Fibroblast of skin of right quadriceps (primary cell): ENCODE measurements around the gene MAGOH.
A peak's percentile ranks its signal among the peaks of the same experiment; 100 is the strongest.

Experiments used
- DNase-seq: peaks from one replicate; pipeline ENCODE4 v3.0.0-alpha.2; 2013

MAGOH gene

DNA sequence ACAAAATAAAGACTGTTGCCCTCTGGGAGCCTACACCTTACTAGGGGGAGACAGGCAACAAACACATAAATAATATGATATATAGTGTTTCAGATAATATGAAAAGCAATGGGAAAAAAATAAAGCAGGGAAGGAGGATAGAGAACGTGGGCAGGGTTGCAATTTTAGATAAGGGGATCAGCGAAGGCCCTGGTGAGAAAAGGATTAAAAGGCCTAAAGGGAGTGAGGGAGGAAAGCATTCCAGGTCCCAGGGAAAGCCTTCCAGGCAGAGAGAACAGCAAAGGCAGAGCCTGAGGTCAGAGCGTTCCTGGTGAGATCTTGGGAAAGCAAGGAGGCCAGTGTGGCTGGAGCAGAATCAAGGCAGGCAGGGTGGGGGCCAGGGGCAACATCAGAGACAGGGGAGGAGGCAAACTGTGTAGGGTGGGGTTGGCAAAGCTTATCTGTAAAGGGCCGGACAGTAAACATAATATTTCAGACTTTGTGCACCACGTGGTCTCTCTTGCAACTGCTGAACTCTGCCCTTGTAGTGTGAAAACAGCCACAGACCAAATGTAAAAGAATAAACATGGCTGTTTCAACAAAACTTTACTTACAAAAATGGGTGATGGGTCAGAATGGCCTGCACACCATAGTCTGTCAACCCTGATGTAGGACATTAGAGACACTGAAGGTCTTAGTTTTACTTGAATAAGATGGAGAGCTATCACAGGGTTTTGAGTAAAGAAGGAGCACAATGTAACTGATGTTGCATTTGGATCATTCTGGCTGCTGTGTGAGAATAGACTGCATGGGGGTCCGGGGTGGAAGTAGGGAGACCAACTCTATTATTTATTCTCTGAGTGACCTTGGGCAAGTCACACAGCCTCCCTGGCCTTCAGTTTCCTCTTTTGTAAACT is 55.0 kb downstream of the MAGOH start:
- no peak for DNase-seq

DNA sequence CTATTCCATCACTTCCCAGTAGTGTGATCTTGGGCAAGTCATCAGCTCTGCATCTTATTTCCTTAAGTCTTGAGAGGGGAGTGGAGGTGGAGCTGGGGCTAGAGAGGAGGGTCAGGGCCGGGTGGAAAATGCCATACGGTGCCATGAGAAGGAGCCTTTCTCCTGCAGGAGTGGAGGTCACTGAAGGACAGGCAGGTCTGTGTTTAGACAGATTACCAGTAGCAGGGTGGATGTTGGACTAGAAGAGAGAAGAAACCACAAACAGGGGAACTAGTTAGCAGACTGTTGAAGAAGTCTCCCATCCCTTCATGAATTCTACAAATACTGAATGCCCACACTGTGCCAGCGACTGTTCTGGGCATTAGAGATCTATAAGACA is 55.6 kb downstream of the MAGOH start:
- no peak for DNase-seq

- peak; percentile 72 for DNase-seq
Observed at GRCh38 chr1:53182111-53182593, 56.2 kb downstream of the MAGOH start.

DNA sequence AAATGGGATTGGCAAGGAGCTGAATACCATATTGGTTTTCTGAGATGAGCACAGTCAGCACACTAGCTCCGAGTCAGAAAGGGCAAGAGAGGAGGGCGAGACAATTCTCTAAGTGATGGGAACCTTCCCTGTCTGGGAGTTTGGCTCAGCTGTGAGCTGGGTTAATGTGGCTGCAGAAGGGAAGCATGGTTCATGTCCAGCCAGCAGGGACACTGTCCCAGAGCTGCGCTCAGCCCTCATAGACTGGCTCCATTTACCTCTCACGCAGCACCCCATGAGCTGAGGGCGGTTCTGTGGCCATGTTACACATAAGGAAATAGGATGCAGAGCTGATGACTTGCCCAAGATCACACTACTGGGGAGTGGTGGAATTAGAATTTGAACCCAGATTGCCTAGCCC is 57.4 kb downstream of the MAGOH start:
- DNase-seq = no peak

GRCh38 chr1:53180226-53180625 is 58.1 kb downstream of the MAGOH start:
- DNase-seq = peak; percentile 67
